Left renal pelvis (tissue), 4 donors: Measurements from ENCODE around the gene PTGES3. TPM values are rescaled to one million over a fixed set of nuclear protein-coding genes. Genes with fewer than 3 reads are reported as not detected.
"Not testable (repeated sequence)": the region's sequence is repeated elsewhere in the genome, so short reads cannot be mapped to it uniquely, and the experiment has no call there.

Source experiments
- DNase-seq, 4 donors: peaks; one replicate each; pipeline ENCODE4 v3.0.0-alpha.2; 2013; ENCODE audit warnings: low read depth in 4 of 4, low spot score in 3 of 4
- polyA plus RNA-seq, 4 donors: library from polyadenylated mRNA; unstranded; fragments of 120-200 nt; gene quantifications; one replicate each; pipeline ENCODE4 v1.2.1, GENCODE V29; 2013; ENCODE audit not compliant: insufficient read length in 4 of 4

PTGES3 gene
- polyA plus RNA-seq, 4 donors = 274 to 381 (median 335) TPM

- DNase-seq = no peak
Observed at GRCh38 chr12:56658921-56659320, 29.2 kb downstream of the PTGES3 start.

- DNase-seq = no peak
Observed at GRCh38 chr12:56657416-56658379, 30.4 kb downstream of the PTGES3 start.

GRCh38 chr12:56653781-56654180 is 34.3 kb downstream of the PTGES3 start:
- DNase-seq = not testable (repeated sequence)

- not testable (repeated sequence) for DNase-seq
Observed at GRCh38 chr12:56648023-56648422, 40.1 kb downstream of the PTGES3 start.

GRCh38 chr12:56645717-56646446 is 42.2 kb downstream of the PTGES3 start, which contains the start of gene ATP5F1B:
ATP5F1B (minus strand) TSS chr12:56645984; CDS start chr12:56645963, 21 bp downstream.
- peak; percentile 98 to 99 (median 99) for DNase-seq

GRCh38 chr12:56645201-56645716 is 42.8 kb downstream of the PTGES3 start:
- DNase-seq = no peak

GRCh38 chr12:56644654-56645053 is 43.4 kb downstream of the PTGES3 start:
- no peak for DNase-seq

GRCh38 chr12:56641219-56641618 is 46.9 kb downstream of the PTGES3 start:
- no peak for DNase-seq

- no peak for DNase-seq
Observed at GRCh38 chr12:56637621-56638020, 50.5 kb downstream of the PTGES3 start.

GRCh38 chr12:56636675-56637540 is 51.2 kb downstream of the PTGES3 start:
- peak; percentile 96 to 99 (median 98) for DNase-seq

- DNase-seq = peak in 1 of 4 donors; percentile 84
Observed at GRCh38 chr12:56635806-56636674, 52.0 kb downstream of the PTGES3 start.

- DNase-seq = no peak
Observed at GRCh38 chr12:56634837-56635791, 53.0 kb downstream of the PTGES3 start.

- DNase-seq = no peak
Observed at GRCh38 chr12:56634242-56634836, 53.7 kb downstream of the PTGES3 start.

GRCh38 chr12:56633468-56634241 is 54.4 kb downstream of the PTGES3 start:
- DNase-seq = no peak

GRCh38 chr12:56632701-56633467 is 55.2 kb downstream of the PTGES3 start:
- DNase-seq = no peak
